Fibroblast of lung (primary cell): ENCODE data around the gene RAPGEF4. TPM values are rescaled to one million over a fixed set of nuclear protein-coding genes. Genes with fewer than 3 reads are reported as not detected.

ENCODE experiments used
- DNase-seq, 2 donors: peaks; one replicate each; pipeline versions ENCODE4 v3.0.0 to v3.0.0-alpha.2; 2010; ENCODE audit warnings: low read depth in 2 of 2
- H2AFZ ChIP-seq: 2 replicates; pipeline ENCODE4 v1.5.1; 2012; ENCODE audit warnings: low read length, control low read depth, inconsistent platforms
- H3K27ac ChIP-seq: 2 replicates; pipeline ENCODE4 v1.5.1; 2011; ENCODE audit warnings: low read length, control low read depth; ENCODE audit not compliant: insufficient read depth
- H3K27me3 ChIP-seq: 2 replicates; pipeline ENCODE4 v1.5.1; 2011; ENCODE audit warnings: mild to moderate bottlenecking, low read length; ENCODE audit not compliant: control insufficient read depth, insufficient read depth
- H3K36me3 ChIP-seq: 2 replicates; pipeline ENCODE4 v1.5.1; 2011; ENCODE audit warnings: low read length; ENCODE audit not compliant: control insufficient read depth, insufficient read depth
- H3K4me1 ChIP-seq: 2 replicates; pipeline ENCODE4 v1.5.1; 2011; ENCODE audit warnings: low read length; ENCODE audit not compliant: control insufficient read depth, insufficient read depth; ENCODE audit errors: extremely low read depth
- H3K4me2 ChIP-seq: 2 replicates; pipeline ENCODE4 v1.5.1; 2011; ENCODE audit warnings: low read length, control low read depth; ENCODE audit not compliant: insufficient read depth; ENCODE audit errors: extremely low read depth
- H3K4me3 ChIP-seq, 4 experiments: fragments of 200-600 bp in 1 of 4; sonication (generic) in 1 of 4; replicated peaks in 1 of 4; 2 replicates each; pipeline ENCODE4 v1.5.1; 2011 to 2016; ENCODE audit warnings: low read length in 4 of 4, low read depth in 3 of 4, mild to moderate bottlenecking in 3 of 4, control low read depth in 2 of 4, inconsistent platforms in 1 of 4, mixed read lengths in 1 of 4; ENCODE audit not compliant: insufficient read depth in 1 of 4; ENCODE audit errors: control extremely low read depth in 1 of 4
- H3K79me2 ChIP-seq: 2 replicates; pipeline ENCODE4 v1.5.1; 2012; ENCODE audit warnings: mild to moderate bottlenecking, low read length, inconsistent platforms; ENCODE audit not compliant: control insufficient read depth, insufficient read depth
- H3K9ac ChIP-seq: 2 replicates; pipeline ENCODE4 v1.5.1; 2011; ENCODE audit warnings: mild to moderate bottlenecking, low read length, control low read depth; ENCODE audit not compliant: insufficient read depth
- H3K9me3 ChIP-seq: 2 replicates; pipeline ENCODE4 v1.5.1; 2012; ENCODE audit warnings: low read depth, low read length; ENCODE audit not compliant: control insufficient read depth, insufficient read depth
- H4K20me1 ChIP-seq: 2 replicates; pipeline ENCODE4 v1.5.1; 2011; ENCODE audit warnings: low read length; ENCODE audit not compliant: control insufficient read depth, insufficient read depth; ENCODE audit errors: extremely low read depth
- CTCF ChIP-seq, 2 donors: IDR thresholded peaks in 1 of 2; conservative IDR thresholded peaks in 1 of 2; 1 replicate in 1 of 2; 2 replicates in 1 of 2; pipeline ENCODE4 v1.5.1; 2011 to 2012; ENCODE audit warnings: low read length in 2 of 2, control low read depth in 1 of 2, inconsistent platforms in 1 of 2, low read depth in 1 of 2, mild to moderate bottlenecking in 1 of 2
- EZH2 ChIP-seq: IDR thresholded peaks from 2 replicates; pipeline ENCODE4 v1.5.1; 2012; ENCODE audit warnings: low read length, control low read depth, mild to moderate bottlenecking; ENCODE audit errors: missing control alignments
- polyA plus RNA-seq, 2 donors: library from polyadenylated mRNA; depleted of rRNA in 1 of 2; stranded (reverse) in 1 of 2; unstranded in 1 of 2; fragments of >200 nt; gene quantifications; 2 replicates each; pipeline ENCODE4 v1.2.1, GENCODE V29; 2011 to 2012; ENCODE audit warnings: missing spikeins in 1 of 2
- total RNA-seq: library from RNA; depleted of rRNA; stranded (reverse); fragments of >200 nt; gene quantifications from 2 replicates; pipeline ENCODE4 v1.2.1, GENCODE V29; 2014

The RAPGEF4 gene
- total and polyA plus RNA-seq, 2 donors (not counting 1 experiment from before 2014, with no cell fraction given) = 0.51 to 3.0 TPM

GRCh38 chr2:173044686-173045085 is 309.0 kb downstream of the RAPGEF4 start:
- no peak overlapping the region for H2AFZ ChIP-seq
- peak in 1 of 2 donors; percentile 20 for DNase-seq
- H3K4me1 ChIP-seq = peaks cover 18% of the 10 kb centered on the region
- no peaks in the 10 kb centered on the region for H3K36me3 ChIP-seq
- no peak for TF ChIP-seq EZH2
- no peak for TF ChIP-seq CTCF (conservative IDR thresholded peaks at IDR 0.05 in 1 of 2, IDR thresholded peaks at IDR 0.05 in 1 of 2; ENCODE audit: low read depth in 1 of 2, low read length in 2 of 2)
- no peaks in the 10 kb centered on the region for H3K79me2 ChIP-seq
- H3K9ac ChIP-seq = no peak overlapping the region
- no peak overlapping the region for H3K27ac ChIP-seq
- H3K27me3 ChIP-seq = no peaks in the 10 kb centered on the region
- H3K9me3 ChIP-seq = no peaks in the 10 kb centered on the region
- H3K4me2 ChIP-seq = no peak overlapping the region
- no peaks in the 10 kb centered on the region for H4K20me1 ChIP-seq
- no peak overlapping the region for H3K4me3 ChIP-seq

- DNase-seq = peak in 1 of 2 donors; percentile 41
- H3K36me3 ChIP-seq = no peaks in the 10 kb centered on the region
Observed at GRCh38 chr2:173045181-173045580, 309.5 kb downstream of the RAPGEF4 start.

GRCh38 chr2:173048522-173048896 is 312.9 kb downstream of the RAPGEF4 start:
- no peak for DNase-seq
- H3K4me3 ChIP-seq = no peak overlapping the region
- H3K9me3 ChIP-seq = no peaks in the 10 kb centered on the region
- no peak overlapping the region for H3K9ac ChIP-seq
- peak overlapping the region; percentile 40 for H3K27ac ChIP-seq
- peaks cover 21% of the 10 kb centered on the region for H3K4me1 ChIP-seq
- peak overlapping the region; percentile 30 for H3K4me2 ChIP-seq
- TF ChIP-seq EZH2 (no peak), CTCF (conservative IDR thresholded peaks at IDR 0.05 in 1 of 2, IDR thresholded peaks at IDR 0.05 in 1 of 2; ENCODE audit: low read depth in 1 of 2, low read length in 2 of 2) (no peak)
- no peaks in the 10 kb centered on the region for H4K20me1 ChIP-seq
- no peaks in the 10 kb centered on the region for H3K27me3 ChIP-seq
- no peak overlapping the region for H2AFZ ChIP-seq
- no peaks in the 10 kb centered on the region for H3K79me2 ChIP-seq
- H3K36me3 ChIP-seq = no peaks in the 10 kb centered on the region

More at GRCh38 chr2:173045181-173045580, 309.5 kb downstream of the RAPGEF4 start:
- H3K9ac ChIP-seq = no peak overlapping the region
- no peaks in the 10 kb centered on the region for H4K20me1 ChIP-seq
- TF ChIP-seq CTCF (conservative IDR thresholded peaks at IDR 0.05 in 1 of 2, IDR thresholded peaks at IDR 0.05 in 1 of 2; ENCODE audit: low read depth in 1 of 2, low read length in 2 of 2) (no peak), EZH2 (no peak)
- H3K9me3 ChIP-seq = no peaks in the 10 kb centered on the region
- H3K4me2 ChIP-seq = no peak overlapping the region
- no peak overlapping the region for H2AFZ ChIP-seq
- no peaks in the 10 kb centered on the region for H3K27me3 ChIP-seq
- no peak overlapping the region for H3K4me3 ChIP-seq
- peaks cover 22% of the 10 kb centered on the region for H3K4me1 ChIP-seq
- no peaks in the 10 kb centered on the region for H3K79me2 ChIP-seq
- no peak overlapping the region for H3K27ac ChIP-seq
